Mucosa of stomach (tissue), 1 donor: ENCODE measurements around the gene ADH1C.
"Not testable (repeated sequence)": the region's sequence is repeated elsewhere in the genome, so short reads cannot be mapped to it uniquely, and the experiment has no call there.

Experiments
- H3K27me3 ChIP-seq: one replicate; pipeline ENCODE4 v1.7.0; 2013; ENCODE audit warnings: mild to moderate bottlenecking, low read length; ENCODE audit not compliant: control insufficient read depth, insufficient read depth
- H3K36me3 ChIP-seq: one replicate; pipeline ENCODE4 v1.7.0; 2013; ENCODE audit warnings: low read length; ENCODE audit not compliant: control insufficient read depth, insufficient read depth
- H3K4me1 ChIP-seq: one replicate; pipeline ENCODE4 v1.7.0; 2013; ENCODE audit warnings: mild to moderate bottlenecking, low read length; ENCODE audit not compliant: control insufficient read depth, insufficient read depth
- H3K4me3 ChIP-seq: one replicate; pipeline ENCODE4 v1.7.0; 2013; ENCODE audit warnings: low read length
- H3K9ac ChIP-seq: one replicate; pipeline ENCODE4 v1.7.0; 2013; ENCODE audit warnings: mild to moderate bottlenecking, low read length, moderate library complexity
- H3K9me3 ChIP-seq: one replicate; pipeline ENCODE4 v1.7.0; 2013; ENCODE audit warnings: mild to moderate bottlenecking, low read length, moderate library complexity; ENCODE audit not compliant: control insufficient read depth
- donor health status: Pancreatic carcinoma.

Gene ADH1C

GRCh38 chr4:99351487-99351886 is 1.1 kb downstream of the ADH1C start:
- H3K4me1 ChIP-seq: peaks cover 10% of the 10 kb centered on the region
- H3K9ac ChIP-seq: peak overlapping the region; percentile 50
- no peaks in the 10 kb centered on the region for H3K36me3 ChIP-seq
- H3K4me3 ChIP-seq: no peak overlapping the region
- H3K27me3 ChIP-seq: no peaks in the 10 kb centered on the region
- no peaks in the 10 kb centered on the region for H3K9me3 ChIP-seq

DNA sequence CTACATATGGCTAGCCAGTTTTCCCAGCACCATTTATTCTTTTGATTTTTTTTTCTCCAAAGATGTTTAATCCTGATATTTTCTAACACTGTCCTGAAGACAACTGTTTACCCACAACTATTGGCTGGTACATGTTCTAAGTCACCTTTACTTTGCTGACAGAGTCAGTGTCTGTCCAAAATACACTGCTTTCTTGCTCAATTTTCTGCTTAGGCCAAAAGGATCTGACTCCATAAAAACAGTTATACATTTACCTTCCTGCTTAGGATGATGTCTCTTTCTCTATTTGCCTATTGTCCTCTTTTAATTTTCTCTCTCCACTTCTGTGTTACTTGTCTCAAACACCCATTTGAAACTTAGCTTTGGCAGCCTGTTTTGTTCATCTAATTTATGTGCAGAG is 3.2 kb downstream of the ADH1C start:
- H3K36me3 ChIP-seq: no peaks in the 10 kb centered on the region
- no peak overlapping the region for H3K9ac ChIP-seq
- H3K4me1 ChIP-seq: peaks cover 10% of the 10 kb centered on the region
- no peaks in the 10 kb centered on the region for H3K9me3 ChIP-seq
- H3K4me3 ChIP-seq: no peak overlapping the region
- H3K27me3 ChIP-seq: no peaks in the 10 kb centered on the region

DNA sequence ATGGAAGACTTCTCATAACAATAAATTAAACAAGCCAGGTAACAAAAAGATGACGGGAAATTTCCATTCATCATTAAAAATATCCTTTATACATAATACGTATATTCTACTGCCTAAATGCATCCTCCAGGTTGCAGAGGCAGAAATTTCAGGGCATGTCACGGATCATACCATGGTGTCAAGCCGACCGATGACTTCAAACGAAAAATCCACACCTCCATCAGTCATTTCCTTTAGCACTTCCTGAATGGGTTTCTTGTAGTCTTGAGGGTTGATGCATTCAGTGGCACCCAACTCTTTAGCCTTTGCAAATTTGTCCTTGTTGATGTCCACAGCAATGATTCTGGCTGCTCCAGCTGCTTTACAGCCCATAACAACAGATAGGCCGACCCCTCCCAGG is 9.9 kb downstream of the ADH1C start:
- H3K4me1 ChIP-seq, H3K9ac ChIP-seq, H3K36me3 ChIP-seq, H3K27me3 ChIP-seq, H3K9me3 ChIP-seq, H3K4me3 ChIP-seq: not testable (repeated sequence)

DNA sequence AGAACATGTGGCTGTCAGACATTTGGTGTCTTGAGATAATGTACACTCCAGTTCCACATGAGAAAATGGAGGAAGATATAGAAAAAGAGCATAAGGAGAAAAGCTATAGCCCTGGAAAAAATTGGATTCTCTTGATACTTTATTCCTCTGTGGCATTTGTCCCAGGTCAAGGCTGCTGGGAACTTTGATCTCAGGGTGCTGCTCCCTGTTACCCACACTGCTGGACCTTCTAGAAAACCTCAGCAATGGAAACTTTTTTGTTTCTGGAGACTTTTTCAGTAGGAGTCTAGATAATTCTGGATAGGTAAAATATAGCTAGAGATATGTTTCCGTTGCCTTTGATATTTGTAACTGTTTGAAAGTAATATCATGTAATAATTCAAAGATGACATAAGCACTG is 11.1 kb downstream of the ADH1C start:
- Histone ChIP-seq H3K36me3 (peaks cover 5% of the 10 kb centered on the region), H3K4me1 (no peaks in the 10 kb centered on the region), H3K9me3 (no peaks in the 10 kb centered on the region), H3K9ac (no peak overlapping the region), H3K27me3 (no peaks in the 10 kb centered on the region), H3K4me3 (no peak overlapping the region)

DNA sequence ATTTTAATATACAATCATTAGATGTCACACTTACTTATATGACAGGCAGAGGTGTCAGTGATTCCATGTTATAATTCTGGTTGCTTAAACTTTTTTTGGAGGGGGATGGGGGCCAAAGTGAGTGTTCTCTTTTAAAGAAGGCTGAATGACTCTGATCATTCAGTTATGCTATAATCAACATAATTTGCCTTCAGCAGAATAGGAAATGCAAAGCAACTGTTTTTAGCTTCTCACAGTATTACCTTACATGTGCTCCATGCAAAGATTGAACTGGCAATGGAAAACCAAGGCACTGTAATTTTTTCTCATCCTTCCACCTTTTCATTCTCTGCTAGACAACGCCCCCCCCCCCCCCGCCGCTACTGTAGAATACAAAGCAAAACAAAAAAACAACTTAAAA is 13.4 kb downstream of the ADH1C start:
- H3K36me3 ChIP-seq: peaks cover 5% of the 10 kb centered on the region
- no peak overlapping the region for H3K9ac ChIP-seq
- no peak overlapping the region for H3K4me3 ChIP-seq
- H3K9me3 ChIP-seq: no peaks in the 10 kb centered on the region
- H3K4me1 ChIP-seq: no peaks in the 10 kb centered on the region
- H3K27me3 ChIP-seq: no peaks in the 10 kb centered on the region

DNA sequence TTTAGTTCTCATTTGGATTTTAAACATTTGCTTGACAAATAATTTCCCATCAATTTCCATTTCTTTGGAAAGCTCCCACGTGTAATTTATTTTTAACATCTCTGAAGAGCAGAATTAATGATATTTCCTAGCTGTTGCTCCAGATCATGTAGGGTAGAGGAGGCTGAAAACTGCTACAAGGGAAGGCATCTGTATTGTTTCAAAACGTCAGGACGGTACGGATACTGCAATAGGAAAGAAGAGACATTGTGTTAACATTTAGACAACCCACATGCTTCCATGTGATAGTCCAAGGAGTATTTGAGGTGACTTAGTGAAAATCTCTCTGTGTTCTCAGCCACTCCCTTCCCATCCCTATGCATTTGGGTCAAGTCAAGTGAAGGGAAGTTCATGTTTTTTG is 16.0 kb downstream of the ADH1C start:
- no peaks in the 10 kb centered on the region for H3K9me3 ChIP-seq
- H3K9ac ChIP-seq: no peak overlapping the region
- no peak overlapping the region for H3K4me3 ChIP-seq
- H3K36me3 ChIP-seq: peaks cover 4% of the 10 kb centered on the region
- no peaks in the 10 kb centered on the region for H3K4me1 ChIP-seq
- no peaks in the 10 kb centered on the region for H3K27me3 ChIP-seq

GRCh38 chr4:99334880-99335279 is 17.7 kb downstream of the ADH1C start:
- Histone ChIP-seq H3K4me3 (no peak overlapping the region), H3K9ac (no peak overlapping the region), H3K27me3 (no peaks in the 10 kb centered on the region), H3K36me3 (no peaks in the 10 kb centered on the region), H3K4me1 (no peaks in the 10 kb centered on the region), H3K9me3 (no peaks in the 10 kb centered on the region)

GRCh38 chr4:99330648-99331047 is 21.9 kb downstream of the ADH1C start:
- H3K36me3 ChIP-seq: no peaks in the 10 kb centered on the region

DNA sequence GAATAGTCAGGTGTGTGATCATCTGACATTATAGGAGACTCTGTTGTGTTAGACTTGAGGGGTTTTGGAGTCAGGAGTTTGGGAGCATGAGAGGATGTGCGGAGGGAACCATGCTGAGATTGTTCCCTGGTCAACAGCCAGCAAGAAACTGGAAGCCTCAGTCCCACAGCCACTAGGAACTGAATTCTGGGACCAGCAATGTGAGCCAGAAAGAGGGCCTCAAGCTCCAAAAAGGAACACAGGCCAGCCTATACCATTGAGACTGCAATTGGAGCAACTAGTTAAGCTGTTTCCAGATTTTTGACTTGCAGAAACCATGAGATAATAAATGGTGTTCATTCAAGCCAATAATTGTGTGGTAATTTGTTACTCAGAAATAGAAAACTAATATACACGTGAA is 22.7 kb downstream of the ADH1C start:
- no peaks in the 10 kb centered on the region for H3K36me3 ChIP-seq
- H3K9ac ChIP-seq: no peak overlapping the region
- H3K4me3 ChIP-seq: no peak overlapping the region
- H3K4me1 ChIP-seq: no peaks in the 10 kb centered on the region
- H3K9me3 ChIP-seq: no peaks in the 10 kb centered on the region
- no peaks in the 10 kb centered on the region for H3K27me3 ChIP-seq

More at GRCh38 chr4:99330648-99331047, 21.9 kb downstream of the ADH1C start:
- Histone ChIP-seq H3K9ac (no peak overlapping the region), H3K4me3 (no peak overlapping the region), H3K4me1 (no peaks in the 10 kb centered on the region), H3K27me3 (no peaks in the 10 kb centered on the region), H3K9me3 (no peaks in the 10 kb centered on the region)

GRCh38 chr4:99324979-99325378 is 27.6 kb downstream of the ADH1C start:
- H3K27me3 ChIP-seq: no peaks in the 10 kb centered on the region
- no peaks in the 10 kb centered on the region for H3K9me3 ChIP-seq
- no peaks in the 10 kb centered on the region for H3K36me3 ChIP-seq
- H3K4me3 ChIP-seq: no peak overlapping the region
- no peak overlapping the region for H3K9ac ChIP-seq
- H3K4me1 ChIP-seq: peaks cover 3% of the 10 kb centered on the region

DNA sequence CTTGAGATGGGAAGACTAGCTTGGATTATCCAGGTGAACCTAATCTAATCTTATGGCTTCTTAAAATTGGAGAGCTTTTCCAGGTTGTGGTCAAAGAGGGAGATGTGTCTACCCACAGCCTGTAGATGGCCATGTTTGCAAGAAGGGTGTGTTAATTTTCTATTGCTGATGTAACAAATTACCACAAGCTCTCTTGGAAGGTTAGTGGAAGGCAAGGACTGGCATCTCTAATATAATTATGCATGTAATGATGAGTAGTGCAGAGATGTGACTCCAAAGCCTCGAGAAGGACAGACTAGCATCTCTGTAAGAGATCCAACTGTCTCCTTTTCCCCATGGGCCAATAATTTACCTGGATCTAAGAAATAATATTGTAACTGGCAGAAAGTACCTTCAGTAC is 28.2 kb downstream of the ADH1C start:
- Histone ChIP-seq H3K9ac (no peak overlapping the region), H3K36me3 (no peaks in the 10 kb centered on the region), H3K9me3 (no peaks in the 10 kb centered on the region), H3K4me3 (no peak overlapping the region), H3K4me1 (peaks cover 3% of the 10 kb centered on the region), H3K27me3 (no peaks in the 10 kb centered on the region)

DNA sequence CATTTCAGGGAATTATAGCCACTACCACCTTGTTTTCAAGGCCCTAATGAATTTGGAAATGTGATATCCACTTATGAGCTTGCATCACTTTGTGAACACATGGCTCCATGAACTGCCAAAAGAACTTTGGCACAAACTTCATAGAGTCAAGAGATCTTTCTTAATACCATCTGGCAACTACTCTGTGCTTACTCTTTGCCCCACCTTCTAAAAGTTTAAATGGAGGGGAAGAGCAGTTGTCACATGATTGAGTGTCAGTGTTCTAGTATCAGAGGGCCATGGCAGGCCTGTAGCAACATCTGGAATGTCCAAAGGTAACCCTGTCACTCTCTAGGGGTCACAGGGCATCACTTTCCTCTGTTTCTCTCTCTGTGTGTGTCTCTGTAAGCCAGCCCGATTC is 28.8 kb downstream of the ADH1C start:
- H3K27me3 ChIP-seq: no peaks in the 10 kb centered on the region
- H3K4me1 ChIP-seq: peaks cover 3% of the 10 kb centered on the region
- H3K36me3 ChIP-seq: no peaks in the 10 kb centered on the region
- no peak overlapping the region for H3K9ac ChIP-seq
- no peaks in the 10 kb centered on the region for H3K9me3 ChIP-seq
- H3K4me3 ChIP-seq: no peak overlapping the region
